Upper lobe of left lung (tissue), 6 donors: ENCODE data around the gene PNPLA7. TPM values are rescaled to one million over a fixed set of nuclear protein-coding genes. Genes with fewer than 3 reads are reported as not detected.
"Not testable (repeated sequence)": the region's sequence is repeated elsewhere in the genome, so short reads cannot be mapped to it uniquely, and the experiment has no call there.

Experiments
- ATAC-seq, 2 donors: fragments of 200-7000 bp; cut with Tn5 transposase; one replicate each; pipeline ENCODE4 v1.9.1; 2022; ENCODE audit warnings: mild to moderate bottlenecking in 2 of 2, moderate library complexity in 2 of 2; ENCODE audit not compliant: low FRiP score in 2 of 2
- DNase-seq, 2 donors: peaks; one replicate each; pipeline ENCODE4 v3.0.0-alpha.2; 2019 to 2020
- H3K27ac ChIP-seq, 4 donors: fragments of 200-600 bp; sonication (generic); one replicate each; pipeline ENCODE4 v1.5.1; 2016 to 2019
- H3K27me3 ChIP-seq, 4 donors: fragments of 200-600 bp; sonication (generic); one replicate each; pipeline ENCODE4 v1.5.1; 2017 to 2019
- H3K36me3 ChIP-seq, 4 donors: fragments of 200-600 bp; sonication (generic); one replicate each; pipeline ENCODE4 v1.5.1; 2016 to 2019
- H3K4me1 ChIP-seq, 4 donors: fragments of 200-600 bp; sonication (generic); one replicate each; pipeline ENCODE4 v1.5.1; 2018 to 2019
- H3K4me3 ChIP-seq, 4 donors: fragments of 200-600 bp; sonication (generic); one replicate each; pipeline ENCODE4 v1.5.1; 2017 to 2019; ENCODE audit warnings: mild to moderate bottlenecking in 2 of 4, moderate library complexity in 1 of 4
- H3K9me3 ChIP-seq, 4 donors: fragments of 200-600 bp; sonication (generic); one replicate each; pipeline ENCODE4 v1.5.1; 2018 to 2019
- CTCF ChIP-seq, 6 experiments: fragments of 450-650 bp in 4 of 6; fragments of 200-600 bp in 2 of 6; sonication (generic) in 2 of 6; IDR thresholded peaks; one replicate each; pipeline ENCODE4 v1.5.1; 2016 to 2019; ENCODE audit warnings: antibody characterized with exemption in 6 of 6
- EP300 ChIP-seq, 4 donors: sonication (generic); formaldehyde crosslinking; IDR thresholded peaks; one replicate each; pipeline ENCODE4 v1.5.1; 2017; ENCODE audit warnings: antibody characterized with exemption in 4 of 4, control low read depth in 2 of 4
- POLR2A ChIP-seq, 4 donors: fragments of 450-650 bp; IDR thresholded peaks; one replicate each; pipeline ENCODE4 v1.5.1; 2016 to 2017; ENCODE audit warnings: antibody characterized with exemption in 4 of 4, mild to moderate bottlenecking in 2 of 4
- POLR2AphosphoS5 ChIP-seq, 2 donors: sonication (generic); formaldehyde crosslinking; IDR thresholded peaks; one replicate each; pipeline ENCODE4 v1.5.1; 2017; ENCODE audit warnings: antibody characterized with exemption in 2 of 2
- WGBS, 2 donors: methylation state at CpG; one replicate each; pipeline ENCODE4 v1.1.5; 2017 to 2018; 5-methylcytosine and 5-hydroxymethylcytosine counted together
- total RNA-seq, 6 donors: library from RNA; depleted of rRNA in 4 of 6; stranded (reverse); fragments of >200 nt in 4 of 6; gene quantifications; one replicate each; pipeline versions ENCODE4 v1.1.0 to v1.2.1, GENCODE V29; 2016 to 2021
- donor health status: DM: no; HTN: no; CAD: no; lungs with moderate emphysema.
- donor health status: DM: no; HTN: yes; CAD: no; lungs with severe emphysema.

The PNPLA7 gene
- total RNA-seq, 6 donors from 2014 or later, result 6.0 to 104 (median 14.0) TPM

- no peaks in the 10 kb centered on the region for H3K9me3 ChIP-seq
- DNase-seq (no peak), ATAC-seq (no peak)
- TF ChIP-seq POLR2A (IDR thresholded peaks at IDR 0.05) (no peak), POLR2AphosphoS5 (IDR thresholded peaks at IDR 0.05) (no peak)
- peaks cover 0 to 73% (median 37%) of the 10 kb centered on the region in 4 donors for H3K36me3 ChIP-seq
- H3K4me1 ChIP-seq, result no peaks in the 10 kb centered on the region
- H3K4me3 ChIP-seq, result no peak overlapping the region
- H3K27me3 ChIP-seq, result no peaks in the 10 kb centered on the region
- 94 to 97% methylated on average over 4 of the region's 4 CpGs for WGBS, 2 donors
- no peak overlapping the region for H3K27ac ChIP-seq
These were observed 7.9 kb upstream of the PNPLA7 start for GRCh38 chr9:137558127-137558526.

- no peak overlapping the region for H3K4me3 ChIP-seq
- ATAC-seq (no peak), DNase-seq (no peak)
- no peaks in the 10 kb centered on the region for H3K9me3 ChIP-seq
- TF ChIP-seq CTCF (IDR thresholded peaks at IDR 0.05) (no peak), EP300 (IDR thresholded peaks at IDR 0.05) (no peak), POLR2AphosphoS5 (IDR thresholded peaks at IDR 0.05) (no peak), POLR2A (IDR thresholded peaks at IDR 0.05) (no peak)
- no peak overlapping the region for H3K27ac ChIP-seq
- peaks cover 6 to 9% (median 7%) of the 10 kb centered on the region in 4 donors for H3K4me1 ChIP-seq
- WGBS, 2 donors, result 87 to 89% methylated on average over 21 to 24 of the region's 24 CpGs
- H3K36me3 ChIP-seq, result peaks cover 0 to 57% (median 30%) of the 10 kb centered on the region in 4 donors
- H3K27me3 ChIP-seq, result no peaks in the 10 kb centered on the region
These were observed 6.1 kb upstream of the PNPLA7 start for GRCh38 chr9:137556069-137556838.

DNA sequence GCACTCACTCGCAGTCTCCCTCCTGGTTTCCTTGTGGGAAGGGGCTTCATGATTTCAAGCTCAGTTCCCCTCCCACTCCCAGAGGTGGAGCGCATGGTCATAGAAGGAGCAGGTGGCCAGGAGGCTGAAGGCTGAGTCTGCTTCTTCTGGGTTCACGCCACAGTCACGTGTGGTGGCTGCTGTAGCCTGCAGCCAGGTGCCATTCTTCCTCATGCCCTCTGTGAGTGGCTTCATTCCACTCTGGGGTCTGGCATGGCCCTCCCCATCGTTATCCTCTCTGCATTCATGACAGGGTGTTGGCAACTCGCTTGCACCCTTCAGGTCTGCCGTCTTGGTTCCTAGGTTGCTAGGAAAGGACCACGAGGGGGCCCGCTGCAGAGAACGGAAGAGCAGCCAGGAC lies 5.0 kb upstream of the PNPLA7 start:
- WGBS, 2 donors, result 90 to 95% methylated on average over 10 of the region's 10 CpGs
- Histone ChIP-seq H3K27ac (no peak overlapping the region), H3K9me3 (no peaks in the 10 kb centered on the region), H3K4me3 (no peak overlapping the region), H3K27me3 (no peaks in the 10 kb centered on the region), H3K4me1 (peaks cover 6 to 19% (median 10%) of the 10 kb centered on the region in 4 donors), H3K36me3 (peaks cover 0 to 53% (median 29%) of the 10 kb centered on the region in 4 donors)
- ATAC-seq (no peak), DNase-seq (no peak)
- TF ChIP-seq POLR2A (IDR thresholded peaks at IDR 0.05) (no peak), CTCF (IDR thresholded peaks at IDR 0.05) (no peak), POLR2AphosphoS5 (IDR thresholded peaks at IDR 0.05) (no peak), EP300 (IDR thresholded peaks at IDR 0.05) (no peak)

DNA sequence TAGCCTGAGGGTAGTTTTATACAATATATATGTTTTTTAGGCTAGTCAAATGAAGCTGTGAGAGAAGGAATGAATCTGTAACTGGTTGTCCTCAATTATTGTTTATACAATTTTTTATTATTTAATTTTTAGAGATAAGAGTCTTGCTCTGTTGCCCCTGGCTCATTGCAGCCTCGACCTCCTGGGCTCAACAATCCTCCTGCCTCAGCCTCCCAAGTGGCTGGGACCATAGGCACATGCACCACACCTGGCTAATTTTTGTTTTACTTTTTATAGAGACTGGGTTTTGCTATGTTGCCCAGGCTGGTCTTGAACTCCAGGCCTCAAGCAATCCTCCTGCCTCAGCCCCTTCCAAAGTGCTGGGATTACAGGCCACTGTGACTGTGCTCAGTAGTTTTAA lies 4.1 kb upstream of the PNPLA7 start:
- Histone ChIP-seq H3K4me1 (peaks cover 12 to 26% (median 16%) of the 10 kb centered on the region in 4 donors), H3K27ac (no peak overlapping the region), H3K4me3 (no peak overlapping the region), H3K36me3 (peaks cover 0 to 46% (median 26%) of the 10 kb centered on the region in 4 donors), H3K27me3 (no peaks in the 10 kb centered on the region), H3K9me3 (no peaks in the 10 kb centered on the region)
- DNase-seq (no peak), ATAC-seq (no peak)
- no peak for TF ChIP-seq POLR2A (IDR thresholded peaks at IDR 0.05)
- no peak for TF ChIP-seq POLR2AphosphoS5 (IDR thresholded peaks at IDR 0.05)
- TF ChIP-seq CTCF (IDR thresholded peaks at IDR 0.05), result no peak
- no peak for TF ChIP-seq EP300 (IDR thresholded peaks at IDR 0.05)
- WGBS, 2 donors, result 96% methylated on average over 1 of the region's 1 CpG

DNA sequence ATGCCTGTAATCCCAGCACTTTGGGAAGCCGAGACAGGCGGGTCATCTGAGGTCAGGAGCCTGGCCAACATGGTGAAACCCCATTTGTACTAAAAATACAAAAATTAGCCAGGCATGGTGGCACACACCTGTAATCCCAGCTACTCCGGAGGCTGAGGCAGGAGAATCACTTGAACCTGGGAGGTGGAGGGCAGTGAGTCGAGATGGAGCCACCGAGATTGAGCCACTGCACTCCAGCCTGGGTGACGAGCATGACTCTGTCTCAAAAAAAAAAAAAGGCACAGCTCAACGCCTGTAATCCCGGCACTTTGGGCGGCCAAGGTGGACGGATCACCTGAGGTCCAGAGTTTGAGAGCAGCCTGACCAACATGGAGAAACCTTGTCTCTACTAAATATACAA lies 3.5 kb upstream of the PNPLA7 start:
- H3K4me3 ChIP-seq, H3K9me3 ChIP-seq, H3K27me3 ChIP-seq, DNase-seq, ATAC-seq, H3K27ac ChIP-seq: not testable (repeated sequence)
- Histone ChIP-seq H3K4me1 (peaks cover 12 to 26% (median 16%) of the 10 kb centered on the region in 4 donors), H3K36me3 (peaks cover 0 to 46% (median 25%) of the 10 kb centered on the region in 4 donors)
- WGBS, 2 donors, result 85 to 95% methylated on average over 10 of the region's 10 CpGs
